ENCODE measurements around the gene NDOR1.

Gene NDOR1

DNA sequence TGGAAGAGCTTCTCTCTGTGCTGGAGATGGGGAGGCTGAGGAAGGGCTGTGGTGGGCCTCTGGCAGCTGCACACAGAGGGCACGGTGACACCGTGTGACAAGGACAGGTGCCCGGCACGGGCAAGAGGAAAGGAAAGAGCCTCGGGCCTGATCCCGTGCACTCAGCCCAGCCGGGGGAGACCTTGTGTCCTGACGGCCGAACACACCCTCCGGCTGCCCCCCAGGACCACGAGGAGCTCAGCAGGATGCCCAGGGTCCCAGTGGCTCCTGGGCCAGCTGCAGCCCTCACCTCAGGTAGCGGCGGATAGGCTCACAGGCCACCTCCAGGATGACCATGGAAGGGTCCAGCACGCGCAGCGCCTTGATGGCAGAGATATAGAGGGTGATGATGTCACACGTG lies 22.7 kb upstream of the NDOR1 start:
- no peak for DNase-seq (ENCODE audit: low read depth in 1 of 2, low spot score in 1 of 2)

- DNase-seq (ENCODE audit: low read depth in 1 of 2, low spot score in 1 of 2), result no peak
These were observed 21.4 kb upstream of the NDOR1 start for GRCh38 chr9:137183980-137184595.

- DNase-seq (ENCODE audit: low read depth in 1 of 2, low spot score in 1 of 2), result no peak
These were observed 20.4 kb upstream of the NDOR1 start for GRCh38 chr9:137184881-137185660.

GRCh38 chr9:137185921-137186320 lies 19.6 kb upstream of the NDOR1 start:
- no peak for DNase-seq (ENCODE audit: low read depth in 1 of 2, low spot score in 1 of 2)

DNA sequence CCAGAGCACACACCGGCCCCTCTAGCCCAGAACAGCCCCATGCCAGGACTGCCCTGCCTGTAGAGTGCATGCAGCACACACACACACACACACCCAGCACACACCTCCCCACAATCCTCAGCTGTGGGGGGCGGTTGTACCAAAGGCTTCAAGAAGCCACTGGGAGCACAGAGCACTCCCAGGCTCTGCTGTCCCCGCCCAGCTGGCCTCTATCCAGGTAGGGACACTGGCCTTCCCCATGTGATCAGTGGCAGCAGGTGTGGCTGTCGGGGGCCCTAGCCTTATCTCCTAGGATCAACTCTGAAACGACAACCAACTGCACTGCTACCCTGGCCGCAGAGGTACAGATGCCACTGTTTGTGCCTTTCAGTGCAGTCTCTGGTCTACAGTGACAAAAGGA lies 19.1 kb upstream of the NDOR1 start:
- no peak for DNase-seq (ENCODE audit: low read depth in 1 of 2, low spot score in 1 of 2)

DNA sequence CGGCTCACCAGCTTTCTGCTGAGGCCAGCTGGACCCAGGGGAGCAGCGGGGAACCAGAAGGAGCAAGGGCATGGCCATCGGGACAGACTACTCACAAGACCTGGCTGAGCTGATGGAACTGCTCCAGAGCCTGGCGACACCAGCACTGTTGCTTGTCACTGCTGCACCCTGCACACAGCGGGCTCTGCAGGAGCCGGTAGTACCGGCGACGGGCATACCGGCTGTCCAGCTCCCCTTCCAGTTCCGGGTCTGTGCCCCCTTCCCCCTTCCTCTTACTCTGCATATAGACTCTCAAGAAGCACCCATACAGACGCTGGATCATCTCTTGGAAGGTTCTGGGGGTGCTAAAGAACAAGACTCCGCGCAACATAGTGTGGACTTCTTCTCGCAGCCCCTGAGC lies 18.1 kb upstream of the NDOR1 start:
- no peak for DNase-seq (ENCODE audit: low read depth in 1 of 2, low spot score in 1 of 2)

- no peak for DNase-seq (ENCODE audit: low read depth in 1 of 2, low spot score in 1 of 2)
These were observed 17.4 kb upstream of the NDOR1 start for GRCh38 chr9:137188086-137188489.

- DNase-seq (ENCODE audit: low read depth in 1 of 2, low spot score in 1 of 2), result peak; percentile 87 to 91
These were observed 16.8 kb upstream of the NDOR1 start, which contains the start of the genes ANAPC2 and SSNA1 for GRCh38 chr9:137188490-137189296. Gene ANAPC2 (minus strand): TSS chr9:137188560. CDS start chr9:137188532, 28 bp downstream. Gene SSNA1 (plus strand): TSS chr9:137188676. CDS start chr9:137188727, 51 bp downstream.

DNA sequence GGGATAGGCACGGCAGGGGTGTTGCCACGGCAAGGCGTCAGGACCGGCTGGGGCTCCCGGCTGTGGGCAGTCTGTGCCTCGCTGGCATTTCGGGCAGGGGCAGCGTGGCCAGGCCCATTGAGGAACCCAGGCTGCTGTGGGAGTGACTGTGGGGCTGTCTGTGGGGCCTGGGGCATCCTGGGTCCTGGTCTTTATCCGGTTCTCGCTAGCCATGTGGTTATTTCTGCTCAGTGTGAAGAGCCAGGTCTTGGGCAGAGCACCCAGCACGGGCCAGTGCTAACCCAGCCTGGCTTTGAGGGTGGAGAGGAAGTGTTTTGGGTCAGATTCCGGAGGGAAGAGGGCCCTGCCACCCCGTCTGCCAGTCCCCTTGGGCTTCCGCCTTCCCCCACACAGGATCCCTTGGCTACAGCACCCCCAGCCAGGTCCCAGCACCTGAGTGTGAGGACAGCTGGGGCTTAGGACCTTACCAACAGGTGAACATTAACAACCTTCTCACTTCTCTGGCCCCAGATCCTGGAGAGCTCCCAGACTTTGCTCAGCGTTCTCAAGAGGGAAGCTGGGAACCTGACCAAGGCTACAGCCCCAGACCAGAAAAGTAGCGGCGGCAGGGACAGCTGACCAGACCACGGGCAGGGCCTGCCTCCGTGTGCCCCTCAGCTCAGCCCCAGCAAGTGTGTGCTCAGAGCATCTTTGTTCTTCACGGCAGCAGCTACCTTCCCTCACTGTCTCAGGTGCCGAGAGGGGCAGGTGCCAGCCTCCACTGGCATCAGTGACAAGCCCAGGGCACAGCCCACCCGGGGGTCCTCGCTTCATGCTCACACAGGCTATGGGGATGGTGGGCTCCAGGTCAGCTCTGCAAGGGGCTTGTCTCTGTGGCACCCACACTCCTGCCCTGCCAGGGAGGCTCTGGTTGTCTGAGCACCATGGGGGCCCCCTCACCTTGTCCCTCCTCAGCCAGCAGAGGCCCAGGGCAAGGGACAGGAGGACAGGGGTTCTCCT lies 15.9 kb upstream of the NDOR1 start:
- no peak for DNase-seq (ENCODE audit: low read depth in 1 of 2, low spot score in 1 of 2)

- DNase-seq (ENCODE audit: low read depth in 1 of 2, low spot score in 1 of 2), result no peak
These were observed 15.1 kb upstream of the NDOR1 start for GRCh38 chr9:137190315-137190856.

- DNase-seq (ENCODE audit: low read depth in 1 of 2, low spot score in 1 of 2), result no peak
These were observed 14.3 kb upstream of the NDOR1 start for GRCh38 chr9:137191245-137191644.

GRCh38 chr9:137191691-137192447 lies 13.6 kb upstream of the NDOR1 start:
- no peak for DNase-seq (ENCODE audit: low read depth in 1 of 2, low spot score in 1 of 2)

GRCh38 chr9:137192448-137192780 lies 13.1 kb upstream of the NDOR1 start:
- no peak for DNase-seq (ENCODE audit: low read depth in 1 of 2, low spot score in 1 of 2)

GRCh38 chr9:137192859-137193258 lies 12.6 kb upstream of the NDOR1 start:
- no peak for DNase-seq (ENCODE audit: low read depth in 1 of 2, low spot score in 1 of 2)

- DNase-seq (ENCODE audit: low read depth in 1 of 2, low spot score in 1 of 2), result no peak
These were observed 11.7 kb upstream of the NDOR1 start for GRCh38 chr9:137193771-137194170.

GRCh38 chr9:137194388-137194787 lies 11.1 kb upstream of the NDOR1 start:
- DNase-seq (ENCODE audit: low read depth in 1 of 2, low spot score in 1 of 2), result no peak

DNA sequence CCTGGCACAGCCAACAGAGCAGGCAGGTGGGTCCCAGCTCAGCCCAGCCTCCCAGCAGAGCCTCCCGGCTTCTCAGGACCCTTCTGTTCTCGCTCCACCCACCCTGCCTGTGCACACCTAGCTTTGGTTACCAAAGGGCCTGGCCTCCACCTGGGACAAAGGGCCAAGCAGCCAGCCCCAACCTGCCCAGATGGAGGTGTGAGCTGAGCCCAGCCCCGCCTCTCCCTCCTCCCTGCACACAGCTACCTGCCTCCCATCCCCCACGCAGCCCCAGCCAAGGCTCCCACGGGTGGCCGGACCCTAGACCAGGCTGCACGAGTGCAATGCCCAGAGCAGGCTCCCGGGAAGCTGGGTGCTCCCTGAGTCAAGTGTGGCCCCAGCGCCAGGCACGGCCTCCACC lies 10.6 kb upstream of the NDOR1 start:
- DNase-seq (ENCODE audit: low read depth in 1 of 2, low spot score in 1 of 2), result no peak

DNA sequence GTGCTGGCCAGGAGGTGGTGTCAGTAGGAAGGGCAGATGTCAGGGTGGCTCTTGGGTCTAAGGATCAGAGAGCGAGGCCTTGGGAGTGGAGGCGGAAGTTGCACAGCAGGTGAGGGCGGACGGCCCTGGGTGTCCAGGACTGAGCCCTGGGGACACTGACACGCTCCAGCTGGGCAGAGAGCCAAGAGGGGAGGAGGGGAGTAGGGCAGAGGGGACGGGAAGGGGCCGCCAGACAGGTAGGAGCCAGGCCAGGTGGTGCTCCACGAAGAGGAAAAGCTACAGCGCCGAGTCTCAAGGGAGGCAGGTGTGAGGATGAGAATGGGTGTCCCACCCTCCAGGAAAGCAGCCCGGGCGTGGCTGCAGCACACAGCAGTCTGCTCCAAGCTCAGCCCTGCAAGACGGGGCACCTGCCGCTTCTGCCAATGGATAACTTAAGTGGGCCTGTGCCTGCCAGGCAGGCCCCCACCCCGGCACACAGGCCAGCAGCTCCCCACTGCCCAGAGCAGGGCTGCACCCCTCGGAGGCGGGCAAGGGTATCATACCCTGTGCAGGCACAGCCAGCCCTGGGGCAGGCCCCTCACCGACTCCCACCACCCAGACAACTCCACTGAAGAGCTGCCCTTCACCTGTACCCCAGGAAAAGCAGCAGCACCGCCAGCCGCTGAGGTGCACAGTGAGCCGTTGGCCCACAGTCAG lies 9.8 kb upstream of the NDOR1 start:
- no peak for DNase-seq (ENCODE audit: low read depth in 1 of 2, low spot score in 1 of 2)
